ENCODE results near the gene SKP1. TPM values are rescaled to one million over a fixed set of nuclear protein-coding genes. Genes with fewer than 3 reads are reported as not detected.

Gene SKP1
- total RNA-seq, 4 donors from 2014 or later, result 229 to 275 (median 253) TPM

- TF ChIP-seq POLR2A (IDR thresholded peaks at IDR 0.05), result no peak
- no peak for TF ChIP-seq CTCF (IDR thresholded peaks at IDR 0.05)
- 97 to 98% methylated on average over 3 of the region's 3 CpGs for WGBS, 2 donors
- intact Hi-C loops (cut with DNase I; ENCODE audit: low total_unique reads), result no loop called here
- no peak for DNase-seq (ENCODE audit: low spot score in 2 of 2)
- H3K4me3 ChIP-seq (ENCODE audit: low read depth, poor library complexity, severe bottlenecking), result no peak overlapping the region
These were observed 26.9 kb upstream of the SKP1 start for GRCh38 chr5:134203630-134204029.

- TF ChIP-seq POLR2A (IDR thresholded peaks at IDR 0.05), result no peak
- no peak for TF ChIP-seq CTCF (IDR thresholded peaks at IDR 0.05)
- intact Hi-C loops (cut with DNase I; ENCODE audit: low total_unique reads), result no loop called here
- H3K4me3 ChIP-seq (ENCODE audit: low read depth, poor library complexity, severe bottlenecking), result no peak overlapping the region
- DNase-seq (ENCODE audit: low spot score in 2 of 2), result no peak
- 81 to 82% methylated on average over 5 of the region's 5 CpGs for WGBS, 2 donors
These were observed 18.9 kb upstream of the SKP1 start for GRCh38 chr5:134195666-134196065.

GRCh38 chr5:134189031-134189430, 12.3 kb upstream of the SKP1 start:
- WGBS, 2 donors, result 93 to 95% methylated on average over 3 of the region's 3 CpGs
- H3K4me3 ChIP-seq (ENCODE audit: low read depth, poor library complexity, severe bottlenecking), result no peak overlapping the region
- no peak for DNase-seq (ENCODE audit: low spot score in 2 of 2)
- TF ChIP-seq POLR2A (IDR thresholded peaks at IDR 0.05) (no peak), CTCF (IDR thresholded peaks at IDR 0.05) (no peak)
- intact Hi-C loops (cut with DNase I; ENCODE audit: low total_unique reads), result loop anchor here (10.0 kb wide), 1 partner anchor 396 kb away; no protein-coding TSS in a partner anchor

- no peak for TF ChIP-seq POLR2A (IDR thresholded peaks at IDR 0.05)
- TF ChIP-seq CTCF (IDR thresholded peaks at IDR 0.05), result no peak
- intact Hi-C loops (cut with DNase I; ENCODE audit: low total_unique reads), result loop anchor here (10.0 kb wide), 1 partner anchor 397 kb away; no protein-coding TSS in a partner anchor
- no peak overlapping the region for H3K4me3 ChIP-seq (ENCODE audit: low read depth, poor library complexity, severe bottlenecking)
- WGBS, 2 donors, result 76 to 85% methylated on average over 1 of the region's 1 CpG
- DNase-seq (ENCODE audit: low spot score in 2 of 2), result no peak
These were observed 11.3 kb upstream of the SKP1 start for GRCh38 chr5:134188092-134188491.

GRCh38 chr5:134184155-134185135, 7.7 kb upstream of the SKP1 start:
- WGBS, 2 donors, result 55 to 63% methylated on average over 10 to 11 of the region's 11 CpGs
- TF ChIP-seq POLR2A (IDR thresholded peaks at IDR 0.05), result no peak
- TF ChIP-seq CTCF (IDR thresholded peaks at IDR 0.05), result peak in 1 of 3 donors; percentile 89
- DNase-seq (ENCODE audit: low spot score in 2 of 2), result peak; percentile 48 to 91
- intact Hi-C loops (cut with DNase I; ENCODE audit: low total_unique reads), result loop anchor here (5.0 to 10.0 kb wide), 2 partner anchors 108 to 400 kb away; no protein-coding TSS in a partner anchor
- no peak overlapping the region for H3K4me3 ChIP-seq (ENCODE audit: low read depth, poor library complexity, severe bottlenecking)
